Measurements from ENCODE around the gene MYL6.

The MYL6 gene

GRCh38 chr12:56164345-56164729 lies 6.2 kb downstream of the MYL6 start:
- DNase-seq (ENCODE audit: extremely low read depth, low read depth), result no peak
- TF ChIP-seq CTCF (IDR thresholded peaks at IDR 0.05; ENCODE audit: low read depth, low read length), result no peak

- TF ChIP-seq CTCF (IDR thresholded peaks at IDR 0.05; ENCODE audit: low read depth, low read length), result no peak
- DNase-seq (ENCODE audit: extremely low read depth, low read depth), result no peak
These were observed 7.2 kb downstream of the MYL6 start for GRCh38 chr12:56165369-56165768.

GRCh38 chr12:56169229-56169759 lies 11.1 kb downstream of the MYL6 start:
- no peak for TF ChIP-seq CTCF (IDR thresholded peaks at IDR 0.05; ENCODE audit: low read depth, low read length)
- no peak for DNase-seq (ENCODE audit: extremely low read depth, low read depth)

- no peak for TF ChIP-seq CTCF (IDR thresholded peaks at IDR 0.05; ENCODE audit: low read depth, low read length)
- DNase-seq (ENCODE audit: extremely low read depth, low read depth), result no peak
These were observed 14.7 kb downstream of the MYL6 start for GRCh38 chr12:56172839-56173238.

GRCh38 chr12:56178347-56178746 lies 20.2 kb downstream of the MYL6 start:
- no peak for TF ChIP-seq CTCF (IDR thresholded peaks at IDR 0.05; ENCODE audit: low read depth, low read length)
- DNase-seq (ENCODE audit: extremely low read depth, low read depth), result no peak

- no peak for TF ChIP-seq CTCF (IDR thresholded peaks at IDR 0.05; ENCODE audit: low read depth, low read length)
- no peak for DNase-seq (ENCODE audit: extremely low read depth, low read depth)
These were observed 28.8 kb downstream of the MYL6 start for GRCh38 chr12:56186957-56187356.

- DNase-seq (ENCODE audit: extremely low read depth, low read depth), result no peak
- no peak for TF ChIP-seq CTCF (IDR thresholded peaks at IDR 0.05; ENCODE audit: low read depth, low read length)
These were observed 30.1 kb downstream of the MYL6 start for GRCh38 chr12:56188131-56188777.
